GM12878 (cell line): ENCODE results near the gene ADGRV1. TPM values are rescaled to one million over a fixed set of nuclear protein-coding genes. Genes with fewer than 3 reads are reported as not detected.

Experiments
- ATAC-seq: fragments of 200-7000 bp; cut with Tn5 transposase; 3 replicates; pipeline ENCODE4 v1.9.1; 2020; ENCODE audit warnings: mild to moderate bottlenecking, moderate library complexity
- BruUV-seq: library from RNA; stranded (reverse); fragments of 400-500 nt; replicated peaks from 2 replicates; lab custom pipeline; 2021; lab: Mats Ljungman, UMichigan
- CTCF ChIA-PET: fragments of 300-600 bp; sonication (Branson Sonifier 250); formaldehyde crosslinking; extraction: SDS; loops from one replicate; lab custom pipeline; 2021; ENCODE audit warnings: inconsistent platforms; lab: Yijun Ruan, JAX
- POLR2A ChIA-PET: fragments of 350-600 bp; formaldehyde crosslinking; extraction: SDS; loops from one replicate; lab custom pipeline; 2021; ENCODE audit warnings: inconsistent platforms; lab: Charles Lee
- RAD21 ChIA-PET: fragments of 300-600 bp; sonication (Branson Sonifier 250); formaldehyde crosslinking; loops from one replicate; lab custom pipeline; 2023; ENCODE audit warnings: antibody characterized with exemption; ENCODE audit not compliant: unreplicated experiment; lab: Charles Lee
- SMC1A ChIA-PET: fragments of 300-600 bp; sonication (Branson Sonifier 250); formaldehyde crosslinking; loops from one replicate; lab custom pipeline; 2023; ENCODE audit not compliant: unreplicated experiment, uncharacterized antibody; lab: Charles Lee
- DNase-seq: peaks from one replicate; pipeline ENCODE4 v3.0.0-alpha.2; 2011; ENCODE audit warnings: low read depth, low spot score
- FAIRE-seq: peaks from 3 replicates; lab custom pipeline; 2011; peaks lifted over from hg19 to GRCh38; lab: Jason Lieb, UNC
- H2AFZ ChIP-seq: 2 replicates; pipeline ENCODE4 v1.6.0; 2011; ENCODE audit warnings: low read depth, low read length, control low read depth; ENCODE audit not compliant: control insufficient read depth
- H3K27ac ChIP-seq: 2 replicates; pipeline ENCODE4 v1.5.1; 2011; ENCODE audit warnings: control low read depth; ENCODE audit not compliant: control insufficient read depth, insufficient read depth
- H3K27me3 ChIP-seq, 2 experiments: replicated peaks in 1 of 2; 2 replicates each; pipeline versions ENCODE4 v1.6.0 to v1.6.1; 2011; ENCODE audit warnings: low read length in 1 of 2; ENCODE audit not compliant: control insufficient read depth in 2 of 2, insufficient read depth in 2 of 2
- H3K36me3 ChIP-seq, 2 experiments: 2 replicates each; pipeline ENCODE4 v1.5.1; 2011; ENCODE audit warnings: low read length in 1 of 2; ENCODE audit not compliant: control insufficient read depth in 2 of 2, insufficient read depth in 2 of 2
- H3K4me1 ChIP-seq: 2 replicates; pipeline ENCODE4 v1.6.1; 2011; ENCODE audit warnings: mild to moderate bottlenecking, low read length, moderate library complexity, mixed read lengths; ENCODE audit not compliant: control insufficient read depth, insufficient read depth
- H3K4me2 ChIP-seq: 2 replicates; pipeline ENCODE4 v1.6.0; 2011; ENCODE audit warnings: control low read depth; ENCODE audit not compliant: control insufficient read depth, insufficient read depth
- H3K4me3 ChIP-seq: fragments of 200-600 bp; sonication (generic); 2 replicates; pipeline ENCODE4 v1.5.1; 2016
- H3K79me2 ChIP-seq: 2 replicates; pipeline ENCODE4 v1.6.0; 2011; ENCODE audit warnings: low read length; ENCODE audit not compliant: control insufficient read depth, insufficient read depth
- H3K9ac ChIP-seq: 2 replicates; pipeline ENCODE4 v1.8.0; 2011; ENCODE audit warnings: low read length, control low read depth, mixed read lengths; ENCODE audit not compliant: control insufficient read depth, insufficient read depth
- H3K9me3 ChIP-seq: replicated peaks from 3 replicates; pipeline ENCODE4 v1.5.1; 2011; ENCODE audit warnings: mild to moderate bottlenecking, low read length; ENCODE audit not compliant: control insufficient read depth, insufficient read depth
- H4K20me1 ChIP-seq: 2 replicates; pipeline ENCODE4 v1.6.0; 2011; ENCODE audit not compliant: control insufficient read depth, insufficient read depth
- DPF2 ChIP-seq: fragments of 450-650 bp; IDR thresholded peaks from 2 replicates; pipeline ENCODE4 v1.6.1; 2017; ENCODE audit warnings: mild to moderate bottlenecking
- ESRRA ChIP-seq: IDR thresholded peaks from 2 replicates; pipeline ENCODE4 v1.6.1; 2012; ENCODE audit warnings: mild to moderate bottlenecking, low read length, improper control_type of control experiment
- GABPA ChIP-seq: IDR thresholded peaks from 2 replicates; pipeline ENCODE4 v1.6.1; 2014; ENCODE audit warnings: antibody characterized with exemption, low read depth, mild to moderate bottlenecking, inconsistent platforms
- MEF2B ChIP-seq: fragments of 450-650 bp; IDR thresholded peaks from 2 replicates; pipeline ENCODE4 v1.6.1; 2018; ENCODE audit warnings: mild to moderate bottlenecking, moderate library complexity; ENCODE audit not compliant: partially characterized antibody, poor library complexity, severe bottlenecking
- NFIC ChIP-seq: IDR thresholded peaks from 2 replicates; pipeline ENCODE4 v1.6.1; 2012; ENCODE audit warnings: low read depth, mild to moderate bottlenecking, inconsistent platforms, low read length, moderate library complexity
- POU2F2 ChIP-seq: IDR thresholded peaks from 3 replicates; pipeline ENCODE4 v1.6.1; 2011; ENCODE audit warnings: low read depth, mild to moderate bottlenecking, low read length, borderline replicate concordance
- RBBP5 ChIP-seq: fragments of 200-600 bp; sonication (generic); conservative IDR thresholded peaks from 2 replicates; pipeline ENCODE4 v1.6.1; 2016
- SRF ChIP-seq, 2 experiments: IDR thresholded peaks; 2 replicates each; pipeline ENCODE4 v1.6.1; 2011; ENCODE audit warnings: low read depth in 2 of 2, low read length in 2 of 2, mild to moderate bottlenecking in 1 of 2, moderate library complexity in 1 of 2
- TCF12 ChIP-seq: IDR thresholded peaks from 2 replicates; pipeline ENCODE4 v1.6.1; 2011; ENCODE audit warnings: low read depth, mild to moderate bottlenecking, low read length
- YBX1 ChIP-seq: fragments of 450-650 bp; IDR thresholded peaks from 2 replicates; pipeline ENCODE4 v1.6.1; 2016; ENCODE audit warnings: antibody characterized with exemption
- ZNF274 ChIP-seq: IDR thresholded peaks from one replicate; pipeline ENCODE4 v1.8.0; 2011; ENCODE audit not compliant: insufficient read length, insufficient read depth
- WGBS: methylation state at CpG from one replicate; pipeline ENCODE4 v1.1.6; 2016; ENCODE audit warnings: low lambda C conversion rate; ENCODE audit not compliant: insufficient replicate concordance, insufficient coverage; ENCODE audit errors: missing lambda C conversion rate; 5-methylcytosine and 5-hydroxymethylcytosine counted together
- in situ Hi-C: fragments of 300-500 bp; cut with MboI; formaldehyde crosslinking; loops from 9 replicates; pipeline ENCODE4 v1.14.3; 2018; ENCODE audit warnings: mixed read lengths
- intact Hi-C: fragments of 100-400 bp; cut with micrococcal nuclease; formaldehyde crosslinking; loops from one replicate; pipeline ENCODE4 v1.14.2; 2022; ENCODE audit not compliant: unreplicated experiment
- polyA plus RNA-seq, 11 experiments: library from polyadenylated mRNA; depleted of rRNA in 4 of 11; unstranded in 6 of 11; stranded (reverse) in 5 of 11; fragments of >200 nt; fragmentation: Nextera tagmentation in 4 of 11; fragmentation: Illumina TruSeq in 1 of 11; extraction: Ambion mirVana in 4 of 11; extraction: Trizol in 1 of 11; gene quantifications; 1 replicate in 1 of 11; 2 replicates in 10 of 11; pipeline versions ENCODE4 v1.2.1 to v1.2.3, GENCODE V29; 2011 to 2016; ENCODE audit warnings: inconsistent platforms in 2 of 11, missing spikeins in 2 of 11, low read depth in 1 of 11
- total RNA-seq, 4 experiments: library from RNA; depleted of rRNA in 3 of 4; stranded (reverse); fragments of >200 nt in 3 of 4; fragmentation: Illumina TruSeq in 1 of 4; extraction: Trizol in 1 of 4; gene quantifications; 2 replicates each; pipeline versions ENCODE4 v1.2.1 to v1.2.3, GENCODE V29; 2013 to 2021
- TF ChIP-seq, protein P1 (sequence below): IDR thresholded peaks from 2 replicates; pipeline ENCODE4 v1.6.1; 2012; ENCODE audit warnings: improper control_type of control experiment, low read depth, low read length; ENCODE audit not compliant: insufficient replicate concordance
- TF ChIP-seq, protein P2 (sequence below): IDR thresholded peaks from 2 replicates; pipeline ENCODE4 v1.6.1; 2012; ENCODE audit warnings: low read depth, low read length, improper control_type of control experiment

The ADGRV1 gene
- total and polyA plus RNA-seq, 10 of the 15 experiments (the other 5 are each of a cell fraction or from before 2014, with no cell fraction given) = 0.04 to 8.1 (median 0.16) TPM; not detected in 1

DNA sequence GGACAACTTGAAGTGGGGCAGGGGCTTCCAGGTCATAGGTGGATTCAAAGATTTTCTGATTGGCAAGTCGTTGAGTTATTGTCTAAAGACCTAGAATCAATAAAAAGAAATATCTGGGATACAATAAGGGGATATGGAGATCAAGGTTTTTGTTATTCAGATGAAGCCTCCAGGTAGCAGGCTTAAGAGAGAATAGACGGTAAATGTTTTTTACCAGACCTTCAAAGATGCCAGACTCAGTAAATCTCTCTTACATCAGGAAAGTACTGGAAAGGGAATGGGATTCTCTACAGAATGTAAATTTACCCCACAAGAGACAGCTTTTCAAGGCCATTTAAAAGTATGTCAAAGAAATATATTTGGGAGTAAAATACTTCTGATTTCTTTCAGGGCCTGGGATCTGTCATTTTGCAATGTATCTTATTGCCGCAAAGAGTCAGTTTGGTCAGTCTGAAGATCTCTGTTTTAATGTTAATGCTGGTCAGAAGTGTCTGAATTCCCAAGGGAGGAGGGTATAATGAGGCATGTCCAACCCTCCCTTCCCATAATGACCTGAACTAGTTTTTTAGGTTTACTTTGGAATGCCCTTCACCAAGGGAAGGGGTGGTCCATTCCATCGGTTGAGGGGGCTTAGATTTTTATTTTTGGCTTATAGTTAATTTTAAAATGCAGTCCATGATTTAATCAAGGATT is 15.6 kb upstream of the ADGRV1 start:
- POLR2A ChIA-PET = no interaction called here
- no TSS peak for BruUV-seq
- DNase-seq (no peak), FAIRE-seq (no peak), ATAC-seq (no peak)
- CTCF ChIA-PET = interaction anchor here (0.8 to 1.5 kb wide), 3 partner anchors 13 to 110 kb away, joined by 3 to 6 read pairs (median 3); no protein-coding TSS in a partner anchor
- TF ChIP-seq, protein P1, sequence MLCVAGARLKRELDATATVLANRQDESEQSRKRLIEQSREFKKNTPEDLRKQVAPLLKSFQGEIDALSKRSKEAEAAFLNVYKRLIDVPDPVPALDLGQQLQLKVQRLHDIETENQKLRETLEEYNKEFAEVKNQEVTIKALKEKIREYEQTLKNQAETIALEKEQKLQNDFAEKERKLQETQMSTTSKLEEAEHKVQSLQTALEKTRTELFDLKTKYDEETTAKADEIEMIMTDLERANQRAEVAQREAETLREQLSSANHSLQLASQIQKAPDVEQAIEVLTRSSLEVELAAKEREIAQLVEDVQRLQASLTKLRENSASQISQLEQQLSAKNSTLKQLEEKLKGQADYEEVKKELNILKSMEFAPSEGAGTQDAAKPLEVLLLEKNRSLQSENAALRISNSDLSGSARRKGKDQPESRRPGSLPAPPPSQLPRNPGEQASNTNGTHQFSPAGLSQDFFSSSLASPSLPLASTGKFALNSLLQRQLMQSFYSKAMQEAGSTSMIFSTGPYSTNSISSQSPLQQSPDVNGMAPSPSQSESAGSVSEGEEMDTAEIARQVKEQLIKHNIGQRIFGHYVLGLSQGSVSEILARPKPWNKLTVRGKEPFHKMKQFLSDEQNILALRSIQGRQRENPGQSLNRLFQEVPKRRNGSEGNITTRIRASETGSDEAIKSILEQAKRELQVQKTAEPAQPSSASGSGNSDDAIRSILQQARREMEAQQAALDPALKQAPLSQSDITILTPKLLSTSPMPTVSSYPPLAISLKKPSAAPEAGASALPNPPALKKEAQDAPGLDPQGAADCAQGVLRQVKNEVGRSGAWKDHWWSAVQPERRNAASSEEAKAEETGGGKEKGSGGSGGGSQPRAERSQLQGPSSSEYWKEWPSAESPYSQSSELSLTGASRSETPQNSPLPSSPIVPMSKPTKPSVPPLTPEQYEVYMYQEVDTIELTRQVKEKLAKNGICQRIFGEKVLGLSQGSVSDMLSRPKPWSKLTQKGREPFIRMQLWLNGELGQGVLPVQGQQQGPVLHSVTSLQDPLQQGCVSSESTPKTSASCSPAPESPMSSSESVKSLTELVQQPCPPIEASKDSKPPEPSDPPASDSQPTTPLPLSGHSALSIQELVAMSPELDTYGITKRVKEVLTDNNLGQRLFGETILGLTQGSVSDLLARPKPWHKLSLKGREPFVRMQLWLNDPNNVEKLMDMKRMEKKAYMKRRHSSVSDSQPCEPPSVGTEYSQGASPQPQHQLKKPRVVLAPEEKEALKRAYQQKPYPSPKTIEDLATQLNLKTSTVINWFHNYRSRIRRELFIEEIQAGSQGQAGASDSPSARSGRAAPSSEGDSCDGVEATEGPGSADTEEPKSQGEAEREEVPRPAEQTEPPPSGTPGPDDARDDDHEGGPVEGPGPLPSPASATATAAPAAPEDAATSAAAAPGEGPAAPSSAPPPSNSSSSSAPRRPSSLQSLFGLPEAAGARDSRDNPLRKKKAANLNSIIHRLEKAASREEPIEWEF = no peak
- no peak for TF ChIP-seq YBX1
- TF ChIP-seq TCF12 = no peak
- no peak for TF ChIP-seq RBBP5
- TF ChIP-seq ESRRA = no peak
- no peak for TF ChIP-seq DPF2
- no peak for TF ChIP-seq SRF (IDR thresholded peaks at IDR 0.05; ENCODE audit: low read depth in 2 of 2, low read length in 2 of 2)
- TF ChIP-seq, protein P2, sequence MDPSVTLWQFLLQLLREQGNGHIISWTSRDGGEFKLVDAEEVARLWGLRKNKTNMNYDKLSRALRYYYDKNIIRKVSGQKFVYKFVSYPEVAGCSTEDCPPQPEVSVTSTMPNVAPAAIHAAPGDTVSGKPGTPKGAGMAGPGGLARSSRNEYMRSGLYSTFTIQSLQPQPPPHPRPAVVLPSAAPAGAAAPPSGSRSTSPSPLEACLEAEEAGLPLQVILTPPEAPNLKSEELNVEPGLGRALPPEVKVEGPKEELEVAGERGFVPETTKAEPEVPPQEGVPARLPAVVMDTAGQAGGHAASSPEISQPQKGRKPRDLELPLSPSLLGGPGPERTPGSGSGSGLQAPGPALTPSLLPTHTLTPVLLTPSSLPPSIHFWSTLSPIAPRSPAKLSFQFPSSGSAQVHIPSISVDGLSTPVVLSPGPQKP = no peak
- no peak for TF ChIP-seq GABPA
- no peak for TF ChIP-seq POU2F2
- TF ChIP-seq NFIC = no peak
- TF ChIP-seq MEF2B = no peak
- no peak for TF ChIP-seq ZNF274
- H3K4me2 ChIP-seq = no peak overlapping the region
- intact Hi-C loops = no loop called here
- no peak overlapping the region for H3K4me3 ChIP-seq
- in situ Hi-C loops = no loop called here
- SMC1A ChIA-PET = interaction anchor here (0.8 kb wide), 1 partner anchor 241 kb away, joined by 3 read pairs; no protein-coding TSS in a partner anchor
- H3K27me3 ChIP-seq = no peaks in the 10 kb centered on the region; a peak in 1 of 4 replicates
- no peak overlapping the region for H3K9ac ChIP-seq
- RAD21 ChIA-PET = no interaction called here
- H4K20me1 ChIP-seq = no peaks in the 10 kb centered on the region
- 25% methylated on average over 4 of the region's 4 CpGs for WGBS
- H2AFZ ChIP-seq = no peak overlapping the region
- no peaks in the 10 kb centered on the region for H3K4me1 ChIP-seq
- no peaks in the 10 kb centered on the region for H3K79me2 ChIP-seq
- H3K27ac ChIP-seq = no peak overlapping the region
- no peaks in the 10 kb centered on the region for H3K36me3 ChIP-seq
- no peaks in the 10 kb centered on the region for H3K9me3 ChIP-seq
